GM12878 (cell line): Measurements from ENCODE around the gene MRC2. TPM values are rescaled to one million over a fixed set of nuclear protein-coding genes. Genes with fewer than 3 reads are reported as not detected.

Source experiments
- ATAC-seq: fragments of 200-7000 bp; cut with Tn5 transposase; 3 replicates; pipeline ENCODE4 v1.9.1; 2020; ENCODE audit warnings: mild to moderate bottlenecking, moderate library complexity
- BruUV-seq: library from RNA; stranded (reverse); fragments of 400-500 nt; replicated peaks from 2 replicates; lab custom pipeline; 2021; lab: Mats Ljungman, UMichigan
- CTCF ChIA-PET: fragments of 300-600 bp; sonication (Branson Sonifier 250); formaldehyde crosslinking; extraction: SDS; loops from one replicate; lab custom pipeline; 2021; ENCODE audit warnings: inconsistent platforms; lab: Yijun Ruan, JAX
- POLR2A ChIA-PET: fragments of 350-600 bp; formaldehyde crosslinking; extraction: SDS; loops from one replicate; lab custom pipeline; 2021; ENCODE audit warnings: inconsistent platforms; lab: Charles Lee
- RAD21 ChIA-PET: fragments of 300-600 bp; sonication (Branson Sonifier 250); formaldehyde crosslinking; loops from one replicate; lab custom pipeline; 2023; ENCODE audit warnings: antibody characterized with exemption; ENCODE audit not compliant: unreplicated experiment; lab: Charles Lee
- SMC1A ChIA-PET: fragments of 300-600 bp; sonication (Branson Sonifier 250); formaldehyde crosslinking; loops from one replicate; lab custom pipeline; 2023; ENCODE audit not compliant: unreplicated experiment, uncharacterized antibody; lab: Charles Lee
- DNase-seq: peaks from one replicate; pipeline ENCODE4 v3.0.0-alpha.2; 2011; ENCODE audit warnings: low read depth, low spot score
- FAIRE-seq: peaks from 3 replicates; lab custom pipeline; 2011; peaks lifted over from hg19 to GRCh38; lab: Jason Lieb, UNC
- H2AFZ ChIP-seq: 2 replicates; pipeline ENCODE4 v1.6.0; 2011; ENCODE audit warnings: low read depth, low read length, control low read depth; ENCODE audit not compliant: control insufficient read depth
- H3K27ac ChIP-seq: 2 replicates; pipeline ENCODE4 v1.5.1; 2011; ENCODE audit warnings: control low read depth; ENCODE audit not compliant: control insufficient read depth, insufficient read depth
- H3K27me3 ChIP-seq, 2 experiments: replicated peaks in 1 of 2; 2 replicates each; pipeline versions ENCODE4 v1.6.0 to v1.6.1; 2011; ENCODE audit warnings: low read length in 1 of 2; ENCODE audit not compliant: control insufficient read depth in 2 of 2, insufficient read depth in 2 of 2
- H3K36me3 ChIP-seq, 2 experiments: 2 replicates each; pipeline ENCODE4 v1.5.1; 2011; ENCODE audit warnings: low read length in 1 of 2; ENCODE audit not compliant: control insufficient read depth in 2 of 2, insufficient read depth in 2 of 2
- H3K4me1 ChIP-seq: 2 replicates; pipeline ENCODE4 v1.6.1; 2011; ENCODE audit warnings: mild to moderate bottlenecking, low read length, moderate library complexity, mixed read lengths; ENCODE audit not compliant: control insufficient read depth, insufficient read depth
- H3K4me2 ChIP-seq: 2 replicates; pipeline ENCODE4 v1.6.0; 2011; ENCODE audit warnings: control low read depth; ENCODE audit not compliant: control insufficient read depth, insufficient read depth
- H3K4me3 ChIP-seq: fragments of 200-600 bp; sonication (generic); 2 replicates; pipeline ENCODE4 v1.5.1; 2016
- H3K79me2 ChIP-seq: 2 replicates; pipeline ENCODE4 v1.6.0; 2011; ENCODE audit warnings: low read length; ENCODE audit not compliant: control insufficient read depth, insufficient read depth
- H3K9ac ChIP-seq: 2 replicates; pipeline ENCODE4 v1.8.0; 2011; ENCODE audit warnings: low read length, control low read depth, mixed read lengths; ENCODE audit not compliant: control insufficient read depth, insufficient read depth
- H3K9me3 ChIP-seq: replicated peaks from 3 replicates; pipeline ENCODE4 v1.5.1; 2011; ENCODE audit warnings: mild to moderate bottlenecking, low read length; ENCODE audit not compliant: control insufficient read depth, insufficient read depth
- H4K20me1 ChIP-seq: 2 replicates; pipeline ENCODE4 v1.6.0; 2011; ENCODE audit not compliant: control insufficient read depth, insufficient read depth
- BRCA1 ChIP-seq: IDR thresholded peaks from 2 replicates; pipeline ENCODE4 v1.6.1; 2011; ENCODE audit warnings: low read depth, low read length, improper control_type of control experiment
- EP300 ChIP-seq, 2 experiments: fragments of 150-350 bp in 1 of 2; IDR thresholded peaks; 2 replicates each; pipeline ENCODE4 v1.6.1; 2011 to 2012; ENCODE audit warnings: low read depth in 2 of 2, low read length in 2 of 2, borderline replicate concordance in 1 of 2, improper control_type of control experiment in 1 of 2, inconsistent platforms in 1 of 2; ENCODE audit not compliant: control insufficient read depth in 1 of 2
- ESRRA ChIP-seq: IDR thresholded peaks from 2 replicates; pipeline ENCODE4 v1.6.1; 2012; ENCODE audit warnings: mild to moderate bottlenecking, low read length, improper control_type of control experiment
- KDM1A ChIP-seq: fragments of 200-600 bp; sonication (generic); IDR thresholded peaks from 2 replicates; pipeline ENCODE4 v1.6.1; 2016; ENCODE audit warnings: borderline replicate concordance
- MTA3 ChIP-seq: IDR thresholded peaks from 2 replicates; pipeline ENCODE4 v1.6.1; 2012; ENCODE audit warnings: low read length, inconsistent platforms, borderline replicate concordance
- POU2F2 ChIP-seq: IDR thresholded peaks from 3 replicates; pipeline ENCODE4 v1.6.1; 2011; ENCODE audit warnings: low read depth, mild to moderate bottlenecking, low read length, borderline replicate concordance
- SIN3A ChIP-seq: IDR thresholded peaks from 2 replicates; pipeline ENCODE4 v1.6.1; 2012; ENCODE audit warnings: low read depth, low read length, improper control_type of control experiment
- WGBS: methylation state at CpG from one replicate; pipeline ENCODE4 v1.1.6; 2016; ENCODE audit warnings: low lambda C conversion rate; ENCODE audit not compliant: insufficient replicate concordance, insufficient coverage; ENCODE audit errors: missing lambda C conversion rate; 5-methylcytosine and 5-hydroxymethylcytosine counted together
- in situ Hi-C: fragments of 300-500 bp; cut with MboI; formaldehyde crosslinking; loops from 9 replicates; pipeline ENCODE4 v1.14.3; 2018; ENCODE audit warnings: mixed read lengths
- intact Hi-C: fragments of 100-400 bp; cut with micrococcal nuclease; formaldehyde crosslinking; loops from one replicate; pipeline ENCODE4 v1.14.2; 2022; ENCODE audit not compliant: unreplicated experiment
- polyA plus RNA-seq, 11 experiments: library from polyadenylated mRNA; depleted of rRNA in 4 of 11; unstranded in 6 of 11; stranded (reverse) in 5 of 11; fragments of >200 nt; fragmentation: Nextera tagmentation in 4 of 11; fragmentation: Illumina TruSeq in 1 of 11; extraction: Ambion mirVana in 4 of 11; extraction: Trizol in 1 of 11; gene quantifications; 1 replicate in 1 of 11; 2 replicates in 10 of 11; pipeline versions ENCODE4 v1.2.1 to v1.2.3, GENCODE V29; 2011 to 2016; ENCODE audit warnings: inconsistent platforms in 2 of 11, missing spikeins in 2 of 11, low read depth in 1 of 11
- total RNA-seq, 4 experiments: library from RNA; depleted of rRNA in 3 of 4; stranded (reverse); fragments of >200 nt in 3 of 4; fragmentation: Illumina TruSeq in 1 of 4; extraction: Trizol in 1 of 4; gene quantifications; 2 replicates each; pipeline versions ENCODE4 v1.2.1 to v1.2.3, GENCODE V29; 2013 to 2021
- TF ChIP-seq, protein P1 (sequence below): IDR thresholded peaks from 2 replicates; pipeline ENCODE4 v1.6.1; 2011; ENCODE audit warnings: borderline replicate concordance, low read depth, mild to moderate bottlenecking, moderate library complexity, mixed read lengths, low read length; ENCODE audit not compliant: insufficient read depth; ENCODE audit errors: extremely low read length

Gene MRC2
- total and polyA plus RNA-seq, 10 of the 15 experiments (the other 5 are each of a cell fraction or from before 2014, with no cell fraction given), result 0.04 to 0.96 (median 0.30) TPM; not detected in 1

DNA sequence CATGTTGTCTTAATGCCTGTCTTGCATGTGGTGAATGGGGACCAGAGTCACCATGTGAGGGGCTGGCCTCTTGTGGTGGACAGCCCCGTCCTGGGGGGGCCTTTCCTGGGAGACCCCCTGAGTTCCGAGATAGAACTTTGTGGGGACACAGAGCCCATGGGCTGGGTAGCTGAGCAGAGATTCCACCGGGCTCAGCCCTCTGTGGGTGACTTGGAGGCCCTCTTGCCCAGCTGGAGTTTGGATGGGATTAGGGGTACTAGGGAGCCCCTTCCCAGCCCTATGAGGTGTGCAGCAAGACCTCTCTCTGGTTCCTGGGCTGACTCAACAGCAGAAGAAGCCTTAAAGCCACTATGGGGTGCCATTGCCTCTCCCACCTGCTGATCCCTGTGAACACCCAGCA is 38.1 kb downstream of the MRC2 start:
- ChIA-PET RAD21 (no interaction called here), CTCF (no interaction called here)
- in situ Hi-C loops, result no loop called here
- DNase-seq (no peak), FAIRE-seq (no peak)
- no peaks in the 10 kb centered on the region for H3K79me2 ChIP-seq
- H3K9me3 ChIP-seq, result peaks cover 3% of the 10 kb centered on the region; the same call in 2 of the 3 replicates
- no TSS peak for BruUV-seq
- H3K27me3 ChIP-seq, result no peaks in the 10 kb centered on the region; a peak in 2 of 4 replicates
- TF ChIP-seq ESRRA (no peak), BRCA1 (no peak), MTA3 (no peak), KDM1A (no peak), SIN3A (no peak), EP300 (IDR thresholded peaks at IDR 0.05; ENCODE audit: borderline replicate concordance in 1 of 2, control insufficient read depth in 1 of 2, low read depth in 2 of 2, low read length in 2 of 2) (no peak), POU2F2 (no peak)
- TF ChIP-seq, protein P1, sequence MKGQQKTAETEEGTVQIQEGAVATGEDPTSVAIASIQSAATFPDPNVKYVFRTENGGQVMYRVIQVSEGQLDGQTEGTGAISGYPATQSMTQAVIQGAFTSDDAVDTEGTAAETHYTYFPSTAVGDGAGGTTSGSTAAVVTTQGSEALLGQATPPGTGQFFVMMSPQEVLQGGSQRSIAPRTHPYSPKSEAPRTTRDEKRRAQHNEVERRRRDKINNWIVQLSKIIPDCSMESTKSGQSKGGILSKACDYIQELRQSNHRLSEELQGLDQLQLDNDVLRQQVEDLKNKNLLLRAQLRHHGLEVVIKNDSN, result no peak
- TF ChIP-seq, all 136 proteins: peak for 0
- Histone ChIP-seq H3K9ac (no peak overlapping the region), H3K36me3 (no peaks in the 10 kb centered on the region), H4K20me1 (no peaks in the 10 kb centered on the region), H2AFZ (no peak overlapping the region), H3K4me2 (no peak overlapping the region), H3K4me1 (no peaks in the 10 kb centered on the region), H3K4me3 (no peak overlapping the region), H3K27ac (no peak overlapping the region)
- 42% methylated on average over 3 of the region's 3 CpGs for WGBS
- ChIA-PET POLR2A (no interaction called here), SMC1A (no interaction called here)
- no peak for ATAC-seq
- intact Hi-C loops, result no loop called here
